Endothelial cell of umbilical vein (primary cell): ENCODE measurements around the gene THBS1. TPM values are rescaled to one million over a fixed set of nuclear protein-coding genes. Genes with fewer than 3 reads are reported as not detected.
A peak's percentile ranks its signal among the peaks of the same experiment; 100 is the strongest.

Source experiments
- BruUV-seq: library from RNA; stranded (reverse); fragments of 400-500 nt; replicated peaks from 2 replicates; lab custom pipeline; 2021; lab: Mats Ljungman, UMichigan
- CTCF ChIA-PET: fragments of 300-600, 350-600 bp; sonication (Branson Sonifier 250); formaldehyde crosslinking; loops from one replicate; lab custom pipeline; 2021; ENCODE audit warnings: antibody characterized with exemption, inconsistent platforms; lab: Charles Lee
- POLR2A ChIA-PET: fragments of 300-600, 350-600 bp; sonication (Branson Sonifier 250); formaldehyde crosslinking; loops from one replicate; lab custom pipeline; 2021; ENCODE audit warnings: antibody characterized with exemption, inconsistent platforms; lab: Charles Lee
- DNase-seq: peaks from one replicate; pipeline ENCODE4 v3.0.0-alpha.2; 2011; ENCODE audit warnings: low read depth, low spot score
- FAIRE-seq: peaks from 2 replicates; lab custom pipeline; 2011; peaks lifted over from hg19 to GRCh38; lab: Jason Lieb, UNC
- H2AFZ ChIP-seq: 2 replicates; pipeline ENCODE4 v1.6.0; 2012; ENCODE audit warnings: low read depth, low read length, control low read depth, inconsistent platforms
- H3K27ac ChIP-seq: 2 replicates; pipeline ENCODE4 v1.5.1; 2011; ENCODE audit warnings: low read depth, mild to moderate bottlenecking, control low read depth, low read length, moderate library complexity; ENCODE audit not compliant: insufficient read depth
- H3K27me3 ChIP-seq, 2 experiments: 2 replicates each; pipeline versions ENCODE4 v1.6.0 to v1.6.1; 2011; ENCODE audit warnings: low read length in 2 of 2, mixed read lengths in 1 of 2; ENCODE audit not compliant: control insufficient read depth in 2 of 2, insufficient read depth in 2 of 2
- H3K36me3 ChIP-seq, 2 experiments: 2 replicates in 1 of 2; 3 replicates in 1 of 2; pipeline ENCODE4 v1.5.1; 2011; ENCODE audit warnings: low read length in 2 of 2, mild to moderate bottlenecking in 1 of 2, moderate library complexity in 1 of 2; ENCODE audit not compliant: control insufficient read depth in 2 of 2, insufficient read depth in 2 of 2; ENCODE audit errors: extremely low read depth in 1 of 2
- H3K4me1 ChIP-seq: 3 replicates; pipeline ENCODE4 v1.5.1; 2011; ENCODE audit warnings: mild to moderate bottlenecking, low read length; ENCODE audit not compliant: control insufficient read depth, insufficient read depth; ENCODE audit errors: extremely low read depth
- H3K4me2 ChIP-seq: 2 replicates; pipeline ENCODE4 v1.6.1; 2011; ENCODE audit warnings: low read length, control low read depth, mixed read lengths; ENCODE audit not compliant: insufficient read depth
- H3K4me3 ChIP-seq, 3 experiments: fragments of 200-600 bp in 1 of 3; sonication (generic), shearing (Covaris generic) in 1 of 3; replicated peaks in 1 of 3; 2 replicates each; pipeline ENCODE4 v1.5.1; 2011 to 2016; ENCODE audit warnings: control low read depth in 3 of 3, low read length in 3 of 3, mild to moderate bottlenecking in 2 of 3, inconsistent platforms in 1 of 3, low read depth in 1 of 3, moderate library complexity in 1 of 3; ENCODE audit not compliant: insufficient read depth in 1 of 3
- H3K79me2 ChIP-seq: 2 replicates; pipeline ENCODE4 v1.6.0; 2012; ENCODE audit warnings: low read length, inconsistent platforms; ENCODE audit not compliant: control insufficient read depth, insufficient read depth
- H3K9ac ChIP-seq: replicated peaks from 2 replicates; pipeline ENCODE3; 2011; ENCODE audit warnings: low read length, control low read depth; ENCODE audit not compliant: insufficient read depth; ENCODE audit errors: extremely low read depth
- H3K9me1 ChIP-seq: replicated peaks from 3 replicates; pipeline ENCODE4 v1.6.0; 2011; ENCODE audit warnings: mild to moderate bottlenecking, low read length; ENCODE audit not compliant: control insufficient read depth, insufficient read depth; ENCODE audit errors: extremely low read depth
- H3K9me3 ChIP-seq: replicated peaks from 2 replicates; pipeline ENCODE4 v1.5.1; 2012; ENCODE audit warnings: low read length, inconsistent platforms; ENCODE audit not compliant: control insufficient read depth, insufficient read depth
- H4K20me1 ChIP-seq: replicated peaks from 2 replicates; pipeline ENCODE3; 2011; ENCODE audit warnings: mild to moderate bottlenecking, low read length; ENCODE audit not compliant: control insufficient read depth, insufficient read depth; ENCODE audit errors: extremely low read depth
- CTCF ChIP-seq, 2 donors: IDR thresholded peaks; 1 replicate in 1 of 2; 2 replicates in 1 of 2; pipeline ENCODE4 v1.5.1; 2011; ENCODE audit warnings: low read length in 2 of 2, mild to moderate bottlenecking in 2 of 2, moderate library complexity in 2 of 2, control low read depth in 1 of 2, inconsistent platforms in 1 of 2, low read depth in 1 of 2; ENCODE audit not compliant: insufficient read depth in 1 of 2; ENCODE audit errors: extremely low read depth in 1 of 2
- EZH2 ChIP-seq: IDR thresholded peaks from 2 replicates; pipeline ENCODE4 v1.6.1; 2012; ENCODE audit warnings: borderline replicate concordance, low read depth, mild to moderate bottlenecking, moderate library complexity, low read length, inconsistent platforms; ENCODE audit not compliant: severe bottlenecking
- FOS ChIP-seq: IDR thresholded peaks from 2 replicates; pipeline ENCODE4 v1.6.1; 2011; ENCODE audit warnings: mild to moderate bottlenecking, low read length, moderate library complexity, borderline replicate concordance; ENCODE audit not compliant: insufficient read depth
- GATA2 ChIP-seq: IDR thresholded peaks from 2 replicates; pipeline ENCODE4 v1.7.0; 2011; ENCODE audit warnings: low read depth, mild to moderate bottlenecking, moderate library complexity, mixed read lengths, low read length; ENCODE audit not compliant: insufficient read length, insufficient read depth
- JUN ChIP-seq: IDR thresholded peaks from 2 replicates; pipeline ENCODE4 v1.6.1; 2011; ENCODE audit warnings: borderline replicate concordance, low read depth; ENCODE audit not compliant: insufficient read length, insufficient read depth
- MAX ChIP-seq: IDR thresholded peaks from 2 replicates; pipeline ENCODE4 v1.6.1; 2011; ENCODE audit not compliant: insufficient read depth, insufficient read length
- MYC ChIP-seq: IDR thresholded peaks from one replicate; pipeline ENCODE4 v1.6.1; 2011; ENCODE audit warnings: mild to moderate bottlenecking, low read depth, low read length
- POLR2A ChIP-seq: IDR thresholded peaks from 2 replicates; pipeline ENCODE4 v1.6.1; 2012; ENCODE audit warnings: low read depth, mild to moderate bottlenecking, control low read depth, low read length
- POLR2AphosphoS5 ChIP-seq: IDR thresholded peaks from 2 replicates; pipeline ENCODE4 v1.6.1; 2012; ENCODE audit warnings: low read depth, mild to moderate bottlenecking, control low read depth, low read length, moderate library complexity; ENCODE audit not compliant: insufficient read depth
- dilution Hi-C: fragments of 300-500 bp; cut with MboI; formaldehyde crosslinking; loops from one replicate; pipeline ENCODE4 v1.15.0; 2019; ENCODE audit warnings: low sequenced_read_pairs; ENCODE audit not compliant: extremely low pct_ligation_motif_present
- intact Hi-C: fragments of 100-400 bp; cut with micrococcal nuclease; formaldehyde crosslinking; loops from one replicate; pipeline ENCODE4 v1.10.0; 2022
- polyA plus RNA-seq, 4 experiments: library from polyadenylated mRNA; depleted of rRNA in 3 of 4; stranded (reverse) in 3 of 4; unstranded in 1 of 4; fragments of >200 nt; gene quantifications; 2 replicates each; pipeline versions ENCODE4 v1.2.1 to v1.2.3, GENCODE V29; 2011 to 2012; ENCODE audit warnings: missing spikeins in 1 of 4
- total RNA-seq: library from RNA; stranded (reverse); gene quantifications from 2 replicates; pipeline ENCODE4 v1.2.3, GENCODE V29; 2021

The THBS1 gene
- total and polyA plus RNA-seq, 2 donors (not counting 3 experiments of a cell fraction or from before 2014, with no cell fraction given) = 6,293 to 8,883 TPM

DNA sequence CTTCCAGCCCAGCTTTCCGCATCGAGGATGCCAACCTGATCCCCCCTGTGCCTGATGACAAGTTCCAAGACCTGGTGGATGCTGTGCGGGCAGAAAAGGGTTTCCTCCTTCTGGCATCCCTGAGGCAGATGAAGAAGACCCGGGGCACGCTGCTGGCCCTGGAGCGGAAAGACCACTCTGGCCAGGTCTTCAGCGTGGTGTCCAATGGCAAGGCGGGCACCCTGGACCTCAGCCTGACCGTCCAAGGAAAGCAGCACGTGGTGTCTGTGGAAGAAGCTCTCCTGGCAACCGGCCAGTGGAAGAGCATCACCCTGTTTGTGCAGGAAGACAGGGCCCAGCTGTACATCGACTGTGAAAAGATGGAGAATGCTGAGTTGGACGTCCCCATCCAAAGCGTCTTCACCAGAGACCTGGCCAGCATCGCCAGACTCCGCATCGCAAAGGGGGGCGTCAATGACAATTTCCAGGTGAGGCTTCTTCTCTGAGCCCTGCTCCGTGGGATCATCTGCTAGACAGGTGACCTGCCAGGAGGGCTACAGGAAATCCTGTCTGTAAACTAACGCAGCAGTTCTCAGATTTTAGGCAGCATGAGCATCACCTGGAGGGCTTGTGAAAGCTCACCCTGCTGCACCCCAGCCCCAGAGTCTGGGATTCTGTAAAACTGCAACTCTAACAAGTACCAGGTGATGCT, 1.6 kb downstream of the THBS1 start:
- dilution Hi-C loops = no loop called here
- no peaks in the 10 kb centered on the region for H3K27me3 ChIP-seq
- H2AFZ ChIP-seq = no peak overlapping the region
- CTCF ChIA-PET = interaction anchor here (1.2 to 5.0 kb wide), 4 partner anchors 175 to 875 kb away, joined by 3 to 72 read pairs (median 16); no protein-coding TSS in a partner anchor
- POLR2A ChIA-PET = interaction anchor here (1.0 to 9.9 kb wide), 17 partner anchors 9 to 754 kb away, joined by 3 to 118 read pairs (median 19); no protein-coding TSS in a partner anchor
- H3K9me1 ChIP-seq = no peaks in the 10 kb centered on the region
- H4K20me1 ChIP-seq = peaks cover 5% of the 10 kb centered on the region
- peak overlapping the region; percentile 99 for H3K9ac ChIP-seq
- peak; percentile 32 for DNase-seq
- peak overlapping the region; percentile 9 to 98 (median 97) for H3K4me3 ChIP-seq
- intact Hi-C loops = loop anchor here (5.0 kb wide), 1 partner anchor 740 kb away; no protein-coding TSS in a partner anchor
- peaks cover 47 to 55% of the 10 kb centered on the region in 2 experiments for H3K36me3 ChIP-seq
- BruUV-seq = no TSS peak
- H3K4me1 ChIP-seq = peaks cover 35% of the 10 kb centered on the region
- H3K79me2 ChIP-seq = peaks cover 75% of the 10 kb centered on the region
- TF ChIP-seq MYC (no peak), MAX (no peak), CTCF (IDR thresholded peaks at IDR 0.05; ENCODE audit: extremely low read depth in 1 of 2, insufficient read depth in 1 of 2, low read depth in 1 of 2, low read length in 2 of 2) (no peak), GATA2 (no peak), FOS (no peak), POLR2A (no peak), JUN (no peak), EZH2 (no peak), POLR2AphosphoS5 (peak; percentile 95)
- peak overlapping the region; percentile 70 for H3K27ac ChIP-seq
- no peak for FAIRE-seq
- peak overlapping the region; percentile 82 for H3K4me2 ChIP-seq
- H3K9me3 ChIP-seq = no peaks in the 10 kb centered on the region
